ENCODE results near the gene PSMA7.
A peak's percentile ranks its signal among the peaks of the same experiment; 100 is the strongest.

Gene PSMA7

GRCh38 chr20:62160253-62160652 lies 17.1 kb upstream of the PSMA7 start:
- TF ChIP-seq CTCF (IDR thresholded peaks at IDR 0.05; ENCODE audit: low read depth, low read length) = no peak
- no peak for DNase-seq (ENCODE audit: low read depth in 2 of 2)
- no peak overlapping the region for H3K4me3 ChIP-seq (replicated peaks in 1 of 2; ENCODE audit: low read depth in 2 of 2, low read length in 2 of 2)

DNA sequence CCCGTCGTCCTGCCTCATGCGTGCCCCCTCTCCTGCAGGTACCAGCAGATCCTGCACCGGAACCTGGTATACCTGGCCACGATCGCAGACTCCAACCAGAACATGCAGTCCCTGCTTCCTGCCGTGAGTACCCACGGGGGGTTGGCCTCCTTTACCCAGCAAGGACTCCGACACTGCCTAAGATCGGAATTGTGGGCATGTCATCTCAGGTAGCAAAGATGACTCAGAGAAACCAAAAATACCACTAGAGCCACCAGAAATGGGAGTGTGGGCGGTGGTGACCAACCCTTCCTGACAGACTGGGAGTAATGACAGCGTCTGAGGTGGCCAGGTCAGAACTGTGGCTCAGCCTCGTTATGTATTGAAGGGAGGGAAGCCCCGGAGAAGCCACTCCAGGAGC lies 16.6 kb upstream of the PSMA7 start:
- DNase-seq (ENCODE audit: low read depth in 2 of 2) = peak in 1 of 2 donors; percentile 18
- no peak overlapping the region for H3K4me3 ChIP-seq (replicated peaks in 1 of 2; ENCODE audit: low read depth in 2 of 2, low read length in 2 of 2)
- no peak for TF ChIP-seq CTCF (IDR thresholded peaks at IDR 0.05; ENCODE audit: low read depth, low read length)

- no peak for TF ChIP-seq CTCF (IDR thresholded peaks at IDR 0.05; ENCODE audit: low read depth, low read length)
Measured at GRCh38 chr20:62159052-62159451, 15.9 kb upstream of the PSMA7 start.

DNA sequence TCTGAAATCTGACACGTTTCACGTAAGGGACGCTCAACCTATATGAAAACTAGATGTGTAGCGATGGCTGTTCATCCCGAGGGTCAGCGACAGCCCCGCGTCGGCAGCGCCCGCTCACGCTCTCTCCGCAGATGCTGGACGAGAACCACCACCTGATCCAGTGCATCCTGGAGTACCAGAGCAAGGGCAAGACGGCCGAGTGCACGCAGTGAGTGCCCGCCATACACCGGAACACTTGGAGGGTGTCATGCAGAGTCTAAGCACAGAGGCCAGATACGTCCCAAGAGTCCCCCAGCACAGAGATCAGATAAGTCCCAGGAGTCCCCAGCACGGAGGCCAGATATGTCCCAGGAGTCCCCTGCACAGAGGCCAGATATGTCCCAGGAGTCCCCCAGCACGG lies 15.3 kb upstream of the PSMA7 start:
- DNase-seq (ENCODE audit: low read depth in 2 of 2) = no peak
- no peak for TF ChIP-seq CTCF (IDR thresholded peaks at IDR 0.05; ENCODE audit: low read depth, low read length)
- H3K4me3 ChIP-seq (replicated peaks in 1 of 2; ENCODE audit: low read depth in 2 of 2, low read length in 2 of 2) = no peak overlapping the region

More at GRCh38 chr20:62159052-62159451, 15.9 kb upstream of the PSMA7 start:
- no peak for DNase-seq (ENCODE audit: low read depth in 2 of 2)
- no peak overlapping the region for H3K4me3 ChIP-seq (replicated peaks in 1 of 2; ENCODE audit: low read depth in 2 of 2, low read length in 2 of 2)

GRCh38 chr20:62158088-62158400 lies 14.8 kb upstream of the PSMA7 start:
- H3K4me3 ChIP-seq (replicated peaks in 1 of 2; ENCODE audit: low read depth in 2 of 2, low read length in 2 of 2) = no peak overlapping the region
- no peak for TF ChIP-seq CTCF (IDR thresholded peaks at IDR 0.05; ENCODE audit: low read depth, low read length)
- DNase-seq (ENCODE audit: low read depth in 2 of 2) = no peak

- no peak overlapping the region for H3K4me3 ChIP-seq (replicated peaks in 1 of 2; ENCODE audit: low read depth in 2 of 2, low read length in 2 of 2)
- no peak for DNase-seq (ENCODE audit: low read depth in 2 of 2)
- TF ChIP-seq CTCF (IDR thresholded peaks at IDR 0.05; ENCODE audit: low read depth, low read length) = no peak
Measured at GRCh38 chr20:62157387-62158087, 14.3 kb upstream of the PSMA7 start.

All from cardiac fibroblast (primary cell).